HEK293T (cell line): ENCODE measurements around the gene ASIC4.

ENCODE experiments used
- CTCF ChIA-PET: fragments of 350-600 bp; formaldehyde crosslinking; extraction: SDS; loops from one replicate; lab custom pipeline; 2021; ENCODE audit warnings: antibody characterized with exemption, inconsistent platforms; lab: Yijun Ruan, JAX
- POLR2A ChIA-PET: fragments of 350-600 bp; formaldehyde crosslinking; extraction: SDS; loops from one replicate; lab custom pipeline; 2020; ENCODE audit warnings: antibody characterized with exemption, inconsistent platforms; lab: Yijun Ruan, JAX
- DNase-seq: peaks from one replicate; pipeline ENCODE4 v3.0.0; 2012; ENCODE audit warnings: mixed read lengths; ENCODE audit errors: extremely low spot score
- ARNT ChIP-seq: fragments of 450-650 bp; IDR thresholded peaks from 2 replicates; pipeline ENCODE4 v1.6.1; 2017; ENCODE audit warnings: mild to moderate bottlenecking
- BHLHE40 ChIP-seq: fragments of 450-650 bp; IDR thresholded peaks from 2 replicates; pipeline ENCODE4 v1.6.1; 2016; ENCODE audit warnings: mild to moderate bottlenecking, moderate library complexity, borderline replicate concordance
- CTBP1 ChIP-seq: fragments of 450-650 bp; IDR thresholded peaks from 2 replicates; pipeline ENCODE4 v1.6.1; 2016; ENCODE audit warnings: borderline replicate concordance
- ELF4 ChIP-seq: fragments of 450-650 bp; IDR thresholded peaks from 2 replicates; pipeline ENCODE4 v1.6.1; 2017; ENCODE audit warnings: antibody characterized with exemption
- FOXA1 ChIP-seq: fragments of 450-650 bp; IDR thresholded peaks from 2 replicates; pipeline ENCODE4 v1.6.1; 2016; ENCODE audit warnings: mild to moderate bottlenecking
- FOXK2 ChIP-seq: fragments of 450-650 bp; IDR thresholded peaks from 2 replicates; pipeline ENCODE4 v1.6.1; 2016; ENCODE audit warnings: mild to moderate bottlenecking
- FOXM1 ChIP-seq: fragments of 450-650 bp; IDR thresholded peaks from 2 replicates; pipeline ENCODE4 v1.6.1; 2017; ENCODE audit warnings: mild to moderate bottlenecking, borderline replicate concordance
- HDGF ChIP-seq: fragments of 450-650 bp; IDR thresholded peaks from 2 replicates; pipeline ENCODE4 v1.6.1; 2017; ENCODE audit warnings: antibody characterized with exemption, borderline replicate concordance
- L3MBTL2 ChIP-seq: fragments of 450-650 bp; conservative IDR thresholded peaks from 2 replicates; pipeline ENCODE4 v1.6.1; 2016; ENCODE audit warnings: mild to moderate bottlenecking
- LEF1 ChIP-seq: fragments of 450-650 bp; IDR thresholded peaks from 2 replicates; pipeline ENCODE4 v1.6.1; 2017; ENCODE audit warnings: mild to moderate bottlenecking, borderline replicate concordance
- NFRKB ChIP-seq: fragments of 450-650 bp; IDR thresholded peaks from 2 replicates; pipeline ENCODE4 v1.6.1; 2016; ENCODE audit warnings: mild to moderate bottlenecking, moderate library complexity
- SP1 ChIP-seq: fragments of 450-650 bp; IDR thresholded peaks from 2 replicates; pipeline ENCODE4 v1.6.1; 2017
- SUZ12 ChIP-seq: fragments of 450-650 bp; IDR thresholded peaks from 2 replicates; pipeline ENCODE4 v1.6.1; 2016; ENCODE audit warnings: mild to moderate bottlenecking
- TARDBP ChIP-seq: fragments of 450-650 bp; IDR thresholded peaks from 2 replicates; pipeline ENCODE4 v1.6.1; 2016
- ZNF384 ChIP-seq: fragments of 450-650 bp; IDR thresholded peaks from 2 replicates; pipeline ENCODE4 v1.6.1; 2016
- TF ChIP-seq, protein P1 (sequence below): fragments of 450-650 bp; IDR thresholded peaks from 2 replicates; pipeline ENCODE4 v1.6.1; 2016

The ASIC4 gene

DNA sequence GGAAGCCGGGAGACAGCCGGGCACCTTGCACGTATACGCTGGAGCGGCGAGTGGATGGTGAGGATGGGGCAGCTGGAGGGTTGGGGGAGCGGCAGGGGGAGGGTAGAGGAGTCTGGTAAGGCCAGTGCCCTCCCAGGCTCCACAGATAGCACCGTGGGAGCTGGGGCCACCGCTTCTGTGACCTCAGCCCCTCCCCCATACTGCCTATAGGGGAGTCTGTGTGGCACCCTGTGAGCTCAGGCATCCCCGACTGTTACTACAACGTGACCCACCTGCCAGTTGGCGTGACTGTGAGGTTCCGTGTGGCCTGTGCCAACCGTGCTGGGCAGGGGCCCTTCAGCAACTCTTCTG is 25.5 kb upstream of the ASIC4 start:
- no peak for TF ChIP-seq ARNT
- ChIA-PET CTCF (no interaction called here), POLR2A (interaction anchor here (0.5 to 1.4 kb wide), 2 partner anchors 9 to 96 kb away, joined by 5 read pairs; partner anchors contain the start of gene GMPPA)
- no peak for DNase-seq

DNA sequence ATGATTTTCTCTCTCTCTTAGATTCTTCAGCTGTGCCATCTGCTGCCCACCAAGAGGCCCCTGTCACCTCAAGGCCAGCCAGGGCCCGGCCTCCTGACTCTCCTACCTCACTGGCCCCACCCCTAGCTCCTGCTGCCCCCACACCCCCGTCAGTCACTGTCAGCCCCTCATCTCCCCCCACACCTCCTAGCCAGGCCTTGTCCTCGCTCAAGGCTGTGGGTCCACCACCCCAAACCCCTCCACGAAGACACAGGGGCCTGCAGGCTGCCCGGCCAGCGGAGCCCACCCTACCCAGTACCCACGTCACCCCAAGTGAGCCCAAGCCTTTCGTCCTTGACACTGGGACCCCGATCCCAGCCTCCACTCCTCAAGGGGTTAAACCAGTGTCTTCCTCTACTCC is 25.0 kb upstream of the ASIC4 start:
- DNase-seq = no peak
- ChIA-PET POLR2A (interaction anchor here (0.5 to 1.4 kb wide), 2 partner anchors 9 to 97 kb away, joined by 5 read pairs; partner anchors contain the start of gene GMPPA), CTCF (no interaction called here)
- no peak for TF ChIP-seq ELF4
- no peak for TF ChIP-seq FOXA1
- TF ChIP-seq TARDBP = no peak
- TF ChIP-seq, protein P1, sequence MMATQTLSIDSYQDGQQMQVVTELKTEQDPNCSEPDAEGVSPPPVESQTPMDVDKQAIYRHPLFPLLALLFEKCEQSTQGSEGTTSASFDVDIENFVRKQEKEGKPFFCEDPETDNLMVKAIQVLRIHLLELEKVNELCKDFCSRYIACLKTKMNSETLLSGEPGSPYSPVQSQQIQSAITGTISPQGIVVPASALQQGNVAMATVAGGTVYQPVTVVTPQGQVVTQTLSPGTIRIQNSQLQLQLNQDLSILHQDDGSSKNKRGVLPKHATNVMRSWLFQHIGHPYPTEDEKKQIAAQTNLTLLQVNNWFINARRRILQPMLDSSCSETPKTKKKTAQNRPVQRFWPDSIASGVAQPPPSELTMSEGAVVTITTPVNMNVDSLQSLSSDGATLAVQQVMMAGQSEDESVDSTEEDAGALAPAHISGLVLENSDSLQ = no peak
- TF ChIP-seq L3MBTL2 = no peak
- TF ChIP-seq FOXK2 = no peak
- no peak for TF ChIP-seq ARNT
- TF ChIP-seq BHLHE40 = no peak
- no peak for TF ChIP-seq SP1
- no peak for TF ChIP-seq NFRKB
- no peak for TF ChIP-seq FOXM1
- no peak for TF ChIP-seq ZNF384
- no peak for TF ChIP-seq LEF1
- no peak for TF ChIP-seq CTBP1
- TF ChIP-seq HDGF = no peak
- TF ChIP-seq SUZ12 = no peak

DNA sequence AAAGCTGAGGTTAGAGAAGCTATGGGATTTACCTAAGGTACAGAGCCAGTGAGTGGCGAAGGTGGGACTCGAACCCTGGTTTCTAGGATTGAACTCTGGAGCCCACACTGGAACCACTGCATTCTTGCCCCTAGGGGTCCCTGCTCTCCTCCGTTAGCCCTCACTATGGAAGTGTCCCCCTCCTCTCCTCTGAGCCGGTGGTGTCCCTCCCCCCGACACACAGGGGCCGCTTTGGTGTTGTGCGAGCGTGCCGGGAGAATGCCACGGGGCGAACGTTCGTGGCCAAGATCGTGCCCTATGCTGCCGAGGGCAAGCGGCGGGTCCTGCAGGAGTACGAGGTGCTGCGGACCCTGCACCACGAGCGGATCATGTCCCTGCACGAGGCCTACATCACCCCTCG is 24.1 kb upstream of the ASIC4 start:
- TF ChIP-seq LEF1 (no peak), TARDBP (no peak), ZNF384 (no peak), FOXK2 (no peak), FOXM1 (no peak)
- ChIA-PET POLR2A (no interaction called here), CTCF (no interaction called here)
- no peak for DNase-seq

DNA sequence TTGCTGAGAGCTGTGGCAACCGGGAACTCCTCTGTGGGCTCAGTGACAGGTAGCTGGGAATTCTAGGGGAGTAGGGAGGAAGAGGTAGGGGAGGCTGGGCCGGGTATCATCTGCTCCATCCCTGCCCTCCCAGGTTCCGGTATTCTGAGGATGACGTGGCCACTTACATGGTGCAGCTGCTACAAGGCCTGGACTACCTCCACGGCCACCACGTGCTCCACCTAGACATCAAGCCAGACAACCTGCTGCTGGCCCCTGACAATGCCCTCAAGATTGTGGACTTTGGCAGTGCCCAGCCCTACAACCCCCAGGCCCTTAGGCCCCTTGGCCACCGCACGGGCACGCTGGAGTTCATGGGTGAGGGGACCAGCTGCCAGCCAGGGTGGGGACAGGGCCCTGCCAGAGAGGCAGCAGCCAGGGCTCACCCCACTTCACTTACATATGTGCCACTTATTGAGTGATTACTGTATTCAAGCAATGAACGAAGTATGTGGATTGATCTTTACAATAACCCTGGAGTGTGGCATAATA is 23.6 kb upstream of the ASIC4 start:
- POLR2A ChIA-PET = no interaction called here
- no peak for DNase-seq
- TF ChIP-seq HDGF = no peak
- CTCF ChIA-PET = interaction anchor here (1.0 to 1.5 kb wide), 2 partner anchors 19 to 50 kb away, joined by 3 to 4 read pairs; no protein-coding TSS in a partner anchor

DNA sequence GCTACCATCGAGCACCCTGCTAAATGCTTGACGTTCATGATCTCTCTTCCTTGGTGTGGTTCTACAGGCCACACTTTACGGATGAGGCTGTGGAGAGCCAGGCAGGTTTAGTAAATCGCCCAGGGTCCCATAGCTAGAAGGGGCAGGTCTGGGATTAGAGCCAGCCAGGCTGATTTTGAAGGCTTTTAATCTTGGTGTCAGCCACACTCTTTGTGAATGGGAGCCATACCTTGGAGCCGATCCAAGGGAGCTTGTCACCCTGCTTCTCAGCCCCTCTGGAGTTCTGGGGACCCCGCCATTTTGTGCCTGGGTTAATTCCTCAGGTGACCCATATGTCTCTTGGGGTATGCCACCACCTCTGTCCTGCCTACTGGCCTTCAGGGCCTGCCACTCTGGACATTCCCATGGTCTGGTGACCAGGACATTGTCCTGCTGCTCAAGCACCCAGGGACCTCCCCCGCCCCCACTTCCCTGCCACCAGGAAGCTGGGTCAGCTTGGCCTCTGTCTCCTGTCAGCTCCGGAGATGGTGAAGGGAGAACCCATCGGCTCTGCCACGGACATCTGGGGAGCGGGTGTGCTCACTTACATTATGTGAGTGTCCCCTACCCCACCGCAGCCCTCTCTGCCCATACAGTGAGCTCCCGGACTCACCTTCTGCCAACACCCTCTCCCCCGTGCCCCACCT is 22.9 kb upstream of the ASIC4 start:
- TF ChIP-seq L3MBTL2 (no peak), ELF4 (no peak), FOXA1 (no peak), SP1 (no peak), FOXM1 (no peak), SUZ12 (no peak), CTBP1 (no peak), ZNF384 (no peak)
- TF ChIP-seq, protein P1 = no peak
- POLR2A ChIA-PET = no interaction called here
- CTCF ChIA-PET = interaction anchor here (0.7 to 1.5 kb wide), 3 partner anchors 18 to 50 kb away, joined by 3 to 4 read pairs (median 3); no protein-coding TSS in a partner anchor
- no peak for DNase-seq

DNA sequence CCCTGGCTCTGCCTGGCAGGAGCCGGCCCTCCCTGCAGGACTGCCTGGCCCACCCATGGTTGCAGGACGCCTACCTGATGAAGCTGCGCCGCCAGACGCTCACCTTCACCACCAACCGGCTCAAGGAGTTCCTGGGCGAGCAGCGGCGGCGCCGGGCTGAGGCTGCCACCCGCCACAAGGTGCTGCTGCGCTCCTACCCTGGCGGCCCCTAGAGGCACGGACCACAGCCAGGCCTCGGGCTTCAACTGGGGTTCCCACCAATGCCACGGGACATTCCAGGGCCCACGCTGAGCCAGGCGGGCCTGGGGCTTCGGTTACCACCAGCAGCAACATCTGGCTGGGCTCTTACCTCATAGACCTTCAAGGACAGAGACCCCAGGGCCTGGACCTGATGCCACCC is 21.7 kb upstream of the ASIC4 start:
- no peak for DNase-seq
- POLR2A ChIA-PET = no interaction called here
- TF ChIP-seq FOXA1 (no peak), ELF4 (no peak), FOXK2 (no peak)
- CTCF ChIA-PET = interaction anchor here (0.6 to 1.5 kb wide), 4 partner anchors 10 to 152 kb away, joined by 3 to 4 read pairs (median 3); no protein-coding TSS in a partner anchor

DNA sequence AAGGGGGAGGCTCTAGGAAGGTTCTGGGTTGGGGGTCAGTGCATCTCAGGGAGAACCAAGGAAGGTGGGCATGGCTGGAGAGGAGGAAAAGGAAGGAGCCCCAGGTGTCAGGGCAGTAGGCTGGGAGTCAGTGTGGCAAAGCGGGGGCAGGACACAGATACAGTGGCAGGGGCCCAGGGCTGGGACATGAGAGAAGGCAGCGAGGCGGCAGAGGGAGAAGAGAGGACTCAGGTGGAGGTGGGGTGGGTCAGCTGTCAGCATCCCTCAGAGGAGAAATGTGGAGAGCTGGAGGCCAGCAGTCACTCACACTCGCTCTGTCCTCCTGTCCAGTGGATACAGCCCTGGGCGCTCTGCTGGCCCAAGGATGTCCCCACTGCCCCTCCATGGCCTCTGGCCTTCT is 21.2 kb upstream of the ASIC4 start:
- no peak for DNase-seq
- ChIA-PET CTCF (interaction anchor here (0.6 kb wide), 1 partner anchor 10 kb away, joined by 3 read pairs; no protein-coding TSS in a partner anchor), POLR2A (no interaction called here)
- no peak for TF ChIP-seq SUZ12
- TF ChIP-seq FOXK2 = no peak
- no peak for TF ChIP-seq ARNT
- no peak for TF ChIP-seq ELF4
